ENCODE measurements around the gene TMPRSS4. TPM values are rescaled to one million over a fixed set of nuclear protein-coding genes. Genes with fewer than 3 reads are reported as not detected.

Gene TMPRSS4
- total and polyA plus RNA-seq, 2 donors (not counting 1 experiment from before 2014, with no cell fraction given), result not detected

GRCh38 chr11:118170882-118171268 lies 94.0 kb downstream of the TMPRSS4 start:
- Histone ChIP-seq H3K4me1 (ENCODE audit: control insufficient read depth in 2 of 2, insufficient read depth in 2 of 2, low read length in 2 of 2) (peaks cover 0 to 5% of the 10 kb centered on the region in 2 donors), H3K4me2 (replicated peaks; ENCODE audit: low read depth, low read length, poor library complexity, severe bottlenecking) (no peak overlapping the region), H3K9ac (ENCODE audit: low read length) (no peak overlapping the region), H2AFZ (ENCODE audit: insufficient read depth, low read depth, low read length, poor library complexity, severe bottlenecking) (no peak overlapping the region), H3K27me3 (replicated peaks in 1 of 4; ENCODE audit: control extremely low read depth in 1 of 4, control insufficient read depth in 3 of 4, insufficient read depth in 4 of 4, low read length in 3 of 4) (peaks cover 0 to 13% (median 1%) of the 10 kb centered on the region in 4 experiments), H3K27ac (ENCODE audit: low read length in 2 of 2) (no peak overlapping the region), H3K36me3 (replicated peaks in 1 of 2; ENCODE audit: control extremely low read depth in 1 of 2, control insufficient read depth in 1 of 2, extremely low read depth in 1 of 2, insufficient read depth in 2 of 2, low read length in 1 of 2) (no peaks in the 10 kb centered on the region), H3K79me2 (ENCODE audit: control insufficient read depth, insufficient read depth, low read length) (no peaks in the 10 kb centered on the region), H3K9me3 (ENCODE audit: control extremely low read depth in 1 of 3, control insufficient read depth in 2 of 3, insufficient read depth in 1 of 3, low read length in 2 of 3) (no peaks in the 10 kb centered on the region), H3K4me3 (ENCODE audit: control extremely low read depth in 1 of 5, extremely low read depth in 1 of 5, insufficient read depth in 1 of 5, low read depth in 2 of 5, low read length in 4 of 5) (no peak overlapping the region), H4K20me1 (ENCODE audit: control insufficient read depth, insufficient read depth, low read length, poor library complexity, severe bottlenecking) (no peaks in the 10 kb centered on the region)
- H3K9me3 Mint-ChIP-seq (ENCODE audit: insufficient read depth), result no peaks in the 10 kb centered on the region
- intact Hi-C loops (cut with micrococcal nuclease), result loop anchor here (1.0 kb wide), 2 partner anchors 26 to 327 kb away; no protein-coding TSS in a partner anchor
- peaks cover 3% of the 10 kb centered on the region for H3K4me1 Mint-ChIP-seq
- peaks cover 43% of the 10 kb centered on the region for H3K27me3 Mint-ChIP-seq
- no peak for ATAC-seq (ENCODE audit: low read depth)
- no peak overlapping the region for H3K4me3 Mint-ChIP-seq
- POLR2A ChIA-PET, result no interaction called here
- DNase-seq, result no peak
- CTCF ChIA-PET, result interaction anchor here (0.7 to 8.8 kb wide), 27 partner anchors 8 to 745 kb away, joined by 3 to 96 read pairs (median 5); partner anchors contain the start of genes MPZL2 and MPZL3
- TF ChIP-seq EZH2 (IDR thresholded peaks at IDR 0.05; ENCODE audit: borderline replicate concordance, insufficient read depth, low read depth, low read length, poor library complexity, severe bottlenecking), result no peak
- TF ChIP-seq, protein P1, sequence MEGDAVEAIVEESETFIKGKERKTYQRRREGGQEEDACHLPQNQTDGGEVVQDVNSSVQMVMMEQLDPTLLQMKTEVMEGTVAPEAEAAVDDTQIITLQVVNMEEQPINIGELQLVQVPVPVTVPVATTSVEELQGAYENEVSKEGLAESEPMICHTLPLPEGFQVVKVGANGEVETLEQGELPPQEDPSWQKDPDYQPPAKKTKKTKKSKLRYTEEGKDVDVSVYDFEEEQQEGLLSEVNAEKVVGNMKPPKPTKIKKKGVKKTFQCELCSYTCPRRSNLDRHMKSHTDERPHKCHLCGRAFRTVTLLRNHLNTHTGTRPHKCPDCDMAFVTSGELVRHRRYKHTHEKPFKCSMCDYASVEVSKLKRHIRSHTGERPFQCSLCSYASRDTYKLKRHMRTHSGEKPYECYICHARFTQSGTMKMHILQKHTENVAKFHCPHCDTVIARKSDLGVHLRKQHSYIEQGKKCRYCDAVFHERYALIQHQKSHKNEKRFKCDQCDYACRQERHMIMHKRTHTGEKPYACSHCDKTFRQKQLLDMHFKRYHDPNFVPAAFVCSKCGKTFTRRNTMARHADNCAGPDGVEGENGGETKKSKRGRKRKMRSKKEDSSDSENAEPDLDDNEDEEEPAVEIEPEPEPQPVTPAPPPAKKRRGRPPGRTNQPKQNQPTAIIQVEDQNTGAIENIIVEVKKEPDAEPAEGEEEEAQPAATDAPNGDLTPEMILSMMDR (IDR thresholded peaks at IDR 0.05), result no peak
- no peak overlapping the region for H3K27ac Mint-ChIP-seq
- 90% methylated on average over 6 of the region's 8 CpGs for WGBS (ENCODE audit: insufficient coverage)

Other genes starting within 250 kb of the TMPRSS4 start
- not detected in 2 replicates for gene FXYD6, start 200.4 kb upstream of the TMPRSS4 start, total RNA-seq
- gene FXYD6, start 200.4 kb upstream of the TMPRSS4 start, polyA plus RNA-seq, result 0.35 TPM in 1 of 2 replicates, not detected in the other
- gene TMPRSS13, start 147.7 kb upstream of the TMPRSS4 start, total RNA-seq, result 8.0 and 8.7 TPM in 2 replicates
- gene TMPRSS13, start 147.7 kb upstream of the TMPRSS4 start, polyA plus RNA-seq, result 2.4 and 2.8 TPM in 2 replicates
- 417 and 434 TPM in 2 replicates for gene IL10RA, start 90.7 kb upstream of the TMPRSS4 start, total RNA-seq
- gene IL10RA, start 90.7 kb upstream of the TMPRSS4 start, polyA plus RNA-seq, result 64.1 and 73.3 TPM in 2 replicates
- gene SMIM35, start 9.9 kb downstream of the TMPRSS4 start, total RNA-seq, result 4.5 and 4.8 TPM in 2 replicates
- 1.3 TPM in 2 replicates for gene SMIM35, start 9.9 kb downstream of the TMPRSS4 start, polyA plus RNA-seq
- gene SCN4B, start 75.7 kb downstream of the TMPRSS4 start, total RNA-seq, result not detected in 2 replicates
- gene SCN4B, start 75.7 kb downstream of the TMPRSS4 start, polyA plus RNA-seq, result not detected in 2 replicates
- not detected in 2 replicates for gene SCN2B, start 99.6 kb downstream of the TMPRSS4 start, total RNA-seq
- not detected in 2 replicates for gene SCN2B, start 99.6 kb downstream of the TMPRSS4 start, polyA plus RNA-seq
- 9.6 and 9.7 TPM in 2 replicates for gene JAML, start 147.9 kb downstream of the TMPRSS4 start, total RNA-seq
- gene JAML, start 147.9 kb downstream of the TMPRSS4 start, polyA plus RNA-seq, result 1.0 and 2.4 TPM in 2 replicates
- 4.2 and 4.9 TPM in 2 replicates for gene MPZL3, start 175.3 kb downstream of the TMPRSS4 start, total RNA-seq
- 1.4 and 1.5 TPM in 2 replicates for gene MPZL3, start 175.3 kb downstream of the TMPRSS4 start, polyA plus RNA-seq
- gene MPZL2, start 187.2 kb downstream of the TMPRSS4 start, total RNA-seq, result 1.2 TPM in 1 of 2 replicates, not detected in the other
- gene MPZL2, start 187.2 kb downstream of the TMPRSS4 start, polyA plus RNA-seq, result 0.10 TPM in 1 of 2 replicates, not detected in the other
- gene CD3E, start 227.7 kb downstream of the TMPRSS4 start, total RNA-seq, result 1.0 and 1.9 TPM in 2 replicates
- 1.7 and 9.5 TPM in 2 replicates for gene CD3E, start 227.7 kb downstream of the TMPRSS4 start, polyA plus RNA-seq

All from B cell (primary cell).